ENCODE measurements around the gene CUL1.
A peak's percentile ranks its signal among the peaks of the same experiment; 100 is the strongest.

CUL1 gene

GRCh38 chr7:148698397-148699023 is at the start of gene CUL1:
CUL1 (plus strand) TSS chr7:148698903; CDS start chr7:148730123, 31,220 bp downstream.
- TF ChIP-seq CTCF (conservative IDR thresholded peaks at IDR 0.05; ENCODE audit: control insufficient read depth, insufficient read depth, low read depth, low read length), result no peak
- peak within 1 kb of the TSS; percentile 78 for H3K4me3 ChIP-seq (ENCODE audit: control insufficient read depth, low read depth, low read length)
- peak; percentile 55 for DNase-seq (ENCODE audit: low read depth)

DNA sequence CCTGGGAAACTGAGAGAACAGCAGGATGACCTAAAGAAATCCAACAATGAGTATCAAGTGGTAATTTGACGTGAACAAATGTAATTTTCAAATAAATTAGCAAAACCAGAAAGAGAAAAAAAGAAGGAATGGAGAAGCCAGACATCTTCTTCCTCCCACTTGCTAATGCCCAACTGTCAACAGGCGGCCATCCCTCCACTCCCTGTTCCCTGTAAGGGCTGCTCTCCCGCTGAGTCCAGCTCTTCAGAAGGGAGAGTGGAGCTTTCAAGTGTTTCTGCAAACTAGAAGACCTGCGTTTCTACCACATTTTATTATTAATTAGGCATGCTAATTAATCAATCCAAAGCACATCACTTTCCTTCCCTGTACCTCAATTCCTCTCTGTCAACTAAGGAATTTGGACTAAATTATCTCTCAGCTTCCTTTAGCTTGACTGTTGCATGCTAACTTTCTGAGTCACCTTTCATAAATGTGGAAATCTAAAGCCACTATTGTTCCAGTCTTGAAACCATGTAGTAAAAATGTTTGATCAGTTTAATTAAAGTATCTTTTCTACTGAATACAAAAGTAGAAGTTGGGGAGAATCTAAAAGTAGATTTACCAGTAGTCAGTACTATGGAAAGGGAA is 48.4 kb upstream of the CUL1 start:
- TF ChIP-seq CTCF (conservative IDR thresholded peaks at IDR 0.05; ENCODE audit: control insufficient read depth, insufficient read depth, low read depth, low read length), result no peak
- DNase-seq (ENCODE audit: low read depth), result peak; percentile 37
- H3K4me3 ChIP-seq (ENCODE audit: control insufficient read depth, low read depth, low read length), result no peak overlapping the region

- DNase-seq (ENCODE audit: low read depth), result no peak
- no peak overlapping the region for H3K4me3 ChIP-seq (ENCODE audit: control insufficient read depth, low read depth, low read length)
- TF ChIP-seq CTCF (conservative IDR thresholded peaks at IDR 0.05; ENCODE audit: control insufficient read depth, insufficient read depth, low read depth, low read length), result no peak
Measured at GRCh38 chr7:148652773-148653172, 45.9 kb upstream of the CUL1 start.

- H3K4me3 ChIP-seq (ENCODE audit: control insufficient read depth, low read depth, low read length), result no peak overlapping the region
- DNase-seq (ENCODE audit: low read depth), result no peak
- TF ChIP-seq CTCF (conservative IDR thresholded peaks at IDR 0.05; ENCODE audit: control insufficient read depth, insufficient read depth, low read depth, low read length), result no peak
Measured at GRCh38 chr7:148657929-148658328, 40.8 kb upstream of the CUL1 start.

- DNase-seq (ENCODE audit: low read depth), result no peak
- TF ChIP-seq CTCF (conservative IDR thresholded peaks at IDR 0.05; ENCODE audit: control insufficient read depth, insufficient read depth, low read depth, low read length), result no peak
- no peak overlapping the region for H3K4me3 ChIP-seq (ENCODE audit: control insufficient read depth, low read depth, low read length)
Measured at GRCh38 chr7:148661471-148661870, 37.2 kb upstream of the CUL1 start.

- no peak for TF ChIP-seq CTCF (conservative IDR thresholded peaks at IDR 0.05; ENCODE audit: control insufficient read depth, insufficient read depth, low read depth, low read length)
Measured at GRCh38 chr7:148662646-148663045, 36.1 kb upstream of the CUL1 start.

More at GRCh38 chr7:148662646-148663045, 36.1 kb upstream of the CUL1 start:
- DNase-seq (ENCODE audit: low read depth), result no peak
- no peak overlapping the region for H3K4me3 ChIP-seq (ENCODE audit: control insufficient read depth, low read depth, low read length)
